Lung (tissue), 12 donors: ENCODE data around the gene OGFR. TPM values are rescaled to one million over a fixed set of nuclear protein-coding genes. Genes with fewer than 3 reads are reported as not detected.

Experiments
- ATAC-seq: fragments of 200-7000 bp; cut with Tn5 transposase; one replicate; pipeline ENCODE4 v1.9.1; 2020; ENCODE audit warnings: moderate number of reproducible peaks; ENCODE audit not compliant: insufficient read depth, low FRiP score
- DNase-seq, 3 donors: peaks; one replicate each; pipeline ENCODE4 v3.0.0-alpha.2; 2013 to 2017
- H3K27ac ChIP-seq, 2 donors: one replicate each; pipeline ENCODE4 v1.5.1; 2013; ENCODE audit warnings: mild to moderate bottlenecking in 2 of 2, moderate library complexity in 2 of 2, control low read depth in 1 of 2, inconsistent platforms in 1 of 2, low read depth in 1 of 2, low read length in 1 of 2
- H3K27me3 ChIP-seq, 3 donors: one replicate each; pipeline ENCODE4 v1.5.1; 2013; ENCODE audit warnings: low read length in 2 of 3; ENCODE audit not compliant: control insufficient read depth in 3 of 3, insufficient read depth in 3 of 3
- H3K36me3 ChIP-seq, 4 donors: one replicate each; pipeline ENCODE4 v1.5.1; 2013; ENCODE audit warnings: low read length in 4 of 4, mild to moderate bottlenecking in 1 of 4, moderate library complexity in 1 of 4; ENCODE audit not compliant: control insufficient read depth in 4 of 4, insufficient read depth in 4 of 4
- H3K4me1 ChIP-seq, 5 donors: one replicate each; pipeline ENCODE4 v1.5.1; 2013; ENCODE audit warnings: low read length in 5 of 5, mild to moderate bottlenecking in 2 of 5, moderate library complexity in 1 of 5; ENCODE audit not compliant: control insufficient read depth in 5 of 5, insufficient read depth in 5 of 5
- H3K4me3 ChIP-seq: one replicate; pipeline ENCODE4 v1.5.1; 2013; ENCODE audit warnings: mild to moderate bottlenecking, control low read depth, moderate library complexity
- H3K9ac ChIP-seq, 2 donors: one replicate each; pipeline ENCODE4 v1.5.1; 2013; ENCODE audit warnings: low read length in 2 of 2, control low read depth in 1 of 2; ENCODE audit not compliant: insufficient read depth in 1 of 2
- H3K9me3 ChIP-seq, 4 donors: one replicate each; pipeline ENCODE4 v1.5.1; 2013; ENCODE audit warnings: low read length in 3 of 4, mild to moderate bottlenecking in 1 of 4, moderate library complexity in 1 of 4; ENCODE audit not compliant: control insufficient read depth in 4 of 4, insufficient read depth in 3 of 4
- CTCF ChIP-seq: IDR thresholded peaks from 2 replicates; pipeline ENCODE4 v1.5.1; 2012; ENCODE audit warnings: mild to moderate bottlenecking; ENCODE audit errors: control extremely low read depth, extremely low read depth
- WGBS, 2 donors: extraction: QIAGEN DNeasy Blood & Tissue Kit; methylation state at CpG; one replicate each; pipeline ENCODE4 v1.1.7; 2013; 5-methylcytosine and 5-hydroxymethylcytosine counted together
- polyA plus RNA-seq, 2 donors: library from polyadenylated mRNA; stranded (reverse); fragments of 200-250 nt; gene quantifications; one replicate each; pipeline ENCODE4 v1.2.1, GENCODE V29; 2013
- total RNA-seq, 2 donors: library from RNA; depleted of rRNA in 1 of 2; stranded (reverse); fragments of >200 nt in 1 of 2; gene quantifications; one replicate each; pipeline ENCODE4 v1.2.1, GENCODE V29; 2014 to 2021
- donor health status: control.
- donor health status: control.
- donor health status: Bipolar disorder and iron deficiency.
- donor health status: healthy.
- donor health status: DM: yes; HTN: yes; CAD: no.

The OGFR gene
- total and polyA plus RNA-seq, 4 donors = 38.0 to 73.1 (median 63.9) TPM

- H3K4me3 ChIP-seq = peak overlapping the region; percentile 61
- H3K27ac ChIP-seq = peak overlapping the region in 1 of 2 donors; percentile 80
- no peaks in the 10 kb centered on the region for H3K9me3 ChIP-seq
- 21 to 59% methylated on average over 18 to 48 of the region's 53 CpGs for WGBS, 2 donors
- no peak for TF ChIP-seq CTCF
- H3K9ac ChIP-seq = peak overlapping the region; percentile 63 to 67
- ATAC-seq (no peak), DNase-seq (no peak)
- peaks cover 0 to 32% (median 8%) of the 10 kb centered on the region in 5 donors for H3K4me1 ChIP-seq
- H3K27me3 ChIP-seq = no peaks in the 10 kb centered on the region
- H3K36me3 ChIP-seq = peaks cover 0 to 23% (median 12%) of the 10 kb centered on the region in 4 donors
These were observed 7.7 kb upstream of the OGFR start for GRCh38 chr20:62796699-62797491.

- no peak for TF ChIP-seq CTCF
- Histone ChIP-seq H3K9ac (no peak overlapping the region), H3K9me3 (no peaks in the 10 kb centered on the region), H3K27me3 (no peaks in the 10 kb centered on the region), H3K4me1 (peaks cover 0 to 32% (median 8%) of the 10 kb centered on the region in 5 donors), H3K27ac (no peak overlapping the region), H3K4me3 (no peak overlapping the region), H3K36me3 (peaks cover 0 to 23% (median 12%) of the 10 kb centered on the region in 4 donors)
- WGBS, 2 donors = 89 to 91% methylated on average over 26 of the region's 26 CpGs
- no peak for ATAC-seq
- no peak for DNase-seq
These were observed 6.7 kb upstream of the OGFR start for GRCh38 chr20:62797671-62798532.

- no peak overlapping the region for H3K4me3 ChIP-seq
These were observed 5.6 kb upstream of the OGFR start for GRCh38 chr20:62799036-62799435.

More at GRCh38 chr20:62799036-62799435, 5.6 kb upstream of the OGFR start:
- Histone ChIP-seq H3K9ac (no peak overlapping the region), H3K27ac (no peak overlapping the region), H3K4me1 (peaks cover 0 to 26% (median 4%) of the 10 kb centered on the region in 5 donors), H3K9me3 (no peaks in the 10 kb centered on the region), H3K27me3 (no peaks in the 10 kb centered on the region), H3K36me3 (peaks cover 0 to 23% (median 12%) of the 10 kb centered on the region in 4 donors)
- DNase-seq (no peak), ATAC-seq (no peak)
- WGBS, 2 donors = 90% methylated on average over 8 of the region's 8 CpGs
- no peak for TF ChIP-seq CTCF
